Activated CD8-positive, alpha-beta memory T cell treated with anti-CD3 and anti-CD28 coated beads, Interleukin-2, amount 50 U/mL, for 24 hours (primary cell): ENCODE data around the gene KMT2C.
"Not testable (repeated sequence)": the region's sequence is repeated elsewhere in the genome, so short reads cannot be mapped to it uniquely, and the experiment has no call there.

Experiments
- DNase-seq: peaks from one replicate; pipeline ENCODE4 v3.0.0-alpha.2; 2020; ENCODE audit errors: extremely low read depth

Gene KMT2C

GRCh38 chr7:152362128-152362926 is 73.5 kb downstream of the KMT2C start:
- DNase-seq, result no peak

GRCh38 chr7:152355474-152356057 is 80.2 kb downstream of the KMT2C start:
- no peak for DNase-seq

- DNase-seq, result no peak
Observed at GRCh38 chr7:152354061-152354460, 81.7 kb downstream of the KMT2C start.

- DNase-seq, result not testable (repeated sequence)
Observed at GRCh38 chr7:152353281-152353680, 82.5 kb downstream of the KMT2C start.

GRCh38 chr7:152351747-152352146 is 84.1 kb downstream of the KMT2C start:
- not testable (repeated sequence) for DNase-seq

- DNase-seq, result no peak
Observed at GRCh38 chr7:152351168-152351567, 84.6 kb downstream of the KMT2C start.

GRCh38 chr7:152347888-152348287 is 87.9 kb downstream of the KMT2C start:
- DNase-seq, result no peak

GRCh38 chr7:152344253-152344652 is 91.5 kb downstream of the KMT2C start:
- DNase-seq, result no peak

- DNase-seq, result no peak
Observed at GRCh38 chr7:152342796-152343195, 93.0 kb downstream of the KMT2C start.

GRCh38 chr7:152341914-152342236 is 93.9 kb downstream of the KMT2C start:
- no peak for DNase-seq

- DNase-seq, result no peak
Observed at GRCh38 chr7:152341039-152341913, 94.5 kb downstream of the KMT2C start.

- DNase-seq, result no peak
Observed at GRCh38 chr7:152340161-152340560, 95.6 kb downstream of the KMT2C start.

- DNase-seq, result no peak
Observed at GRCh38 chr7:152338561-152338960, 97.2 kb downstream of the KMT2C start.

GRCh38 chr7:152336754-152337368 is 98.9 kb downstream of the KMT2C start:
- peak; percentile 2 for DNase-seq

- no peak for DNase-seq
Observed at GRCh38 chr7:152335900-152336571, 99.8 kb downstream of the KMT2C start.

GRCh38 chr7:152333134-152333533 is 102.7 kb downstream of the KMT2C start:
- DNase-seq, result no peak

- DNase-seq, result no peak
Observed at GRCh38 chr7:152330827-152331226, 105.0 kb downstream of the KMT2C start.

- no peak for DNase-seq
Observed at GRCh38 chr7:152329469-152329868, 106.3 kb downstream of the KMT2C start.

GRCh38 chr7:152328234-152328633 is 107.6 kb downstream of the KMT2C start:
- DNase-seq, result no peak

GRCh38 chr7:152315845-152316244 is 120.0 kb downstream of the KMT2C start:
- DNase-seq, result no peak

GRCh38 chr7:152313831-152314604 is 121.8 kb downstream of the KMT2C start:
- no peak for DNase-seq
